ENCODE measurements around the gene PCBP3.
"Not testable (repeated sequence)": the region's sequence is repeated elsewhere in the genome, so short reads cannot be mapped to it uniquely, and the experiment has no call there.

Gene PCBP3

GRCh38 chr21:45636459-45636858 lies 7.1 kb upstream of the PCBP3 start:
- no peak for DNase-seq

GRCh38 chr21:45636951-45637646 lies 6.4 kb upstream of the PCBP3 start:
- DNase-seq, result no peak

- no peak for DNase-seq
Measured at GRCh38 chr21:45637883-45638282, 5.6 kb upstream of the PCBP3 start.

- DNase-seq, result no peak
Measured at GRCh38 chr21:45638707-45639106, 4.8 kb upstream of the PCBP3 start.

- no peak for DNase-seq
Measured at GRCh38 chr21:45639206-45640000, 4.1 kb upstream of the PCBP3 start.

GRCh38 chr21:45640001-45640887 lies 3.3 kb upstream of the PCBP3 start:
- DNase-seq, result no peak

- no peak for DNase-seq
Measured at GRCh38 chr21:45640888-45641479, 2.5 kb upstream of the PCBP3 start.

- no peak for DNase-seq
Measured at GRCh38 chr21:45641480-45642035, 2.0 kb upstream of the PCBP3 start.

GRCh38 chr21:45642122-45642813 lies 1.3 kb upstream of the PCBP3 start:
- peak in 1 of 14 donors; percentile 21 for DNase-seq

- DNase-seq, result peak in 1 of 14 donors; percentile 26
Measured at GRCh38 chr21:45644041-45644906, 749 bp downstream of the PCBP3 start.

- DNase-seq, result no peak
Measured at GRCh38 chr21:45651921-45652320, 8.4 kb downstream of the PCBP3 start.

GRCh38 chr21:45655124-45655523 lies 11.6 kb downstream of the PCBP3 start:
- no peak for DNase-seq

GRCh38 chr21:45656114-45656513 lies 12.6 kb downstream of the PCBP3 start:
- not testable (repeated sequence) for DNase-seq

- not testable (repeated sequence) for DNase-seq
Measured at GRCh38 chr21:45661913-45662622, 18.5 kb downstream of the PCBP3 start.

- not testable (repeated sequence) for DNase-seq
Measured at GRCh38 chr21:45662623-45663245, 19.2 kb downstream of the PCBP3 start.

GRCh38 chr21:45669382-45669781 lies 25.9 kb downstream of the PCBP3 start:
- DNase-seq, result no peak

GRCh38 chr21:45670731-45671130 lies 27.2 kb downstream of the PCBP3 start:
- DNase-seq, result peak in 1 of 14 donors; percentile 54

GRCh38 chr21:45678790-45679189 lies 35.3 kb downstream of the PCBP3 start:
- DNase-seq, result not testable (repeated sequence)

GRCh38 chr21:45680215-45680614 lies 36.7 kb downstream of the PCBP3 start:
- no peak for DNase-seq

All from C1 segment of cervical spinal cord (tissue), 14 donors.